Measurements from ENCODE around the gene CTTNBP2NL.

Gene CTTNBP2NL

GRCh38 chr1:112509005-112509659 is 113.1 kb downstream of the CTTNBP2NL start:
- no peak for DNase-seq

GRCh38 chr1:112509660-112510178 is 113.7 kb downstream of the CTTNBP2NL start:
- no peak for DNase-seq

- DNase-seq: no peak
These were observed 114.3 kb downstream of the CTTNBP2NL start for GRCh38 chr1:112510340-112510739.

Measured in fibroblast of upper back skin (primary cell).